ENCODE data around the gene CMTM4. TPM values are rescaled to one million over a fixed set of nuclear protein-coding genes. Genes with fewer than 3 reads are reported as not detected.

The CMTM4 gene
- total RNA-seq, 4 donors from 2014 or later = 14.2 to 22.7 (median 19.6) TPM

GRCh38 chr16:66647866-66648265, 48.7 kb downstream of the CMTM4 start:
- H3K27me3 ChIP-seq = no peaks in the 10 kb centered on the region
- H3K4me3 ChIP-seq = no peak overlapping the region
- H3K27ac ChIP-seq = no peak overlapping the region
- H3K9me3 ChIP-seq = no peaks in the 10 kb centered on the region
- no peaks in the 10 kb centered on the region for H3K36me3 ChIP-seq
- 100% methylated on average over 1 of the region's 1 CpG for WGBS, 2 donors
- peaks cover 0 to 13% (median 7%) of the 10 kb centered on the region in 4 donors for H3K4me1 ChIP-seq
- TF ChIP-seq POLR2A (IDR thresholded peaks at IDR 0.05) = no peak
- TF ChIP-seq, protein P1, sequence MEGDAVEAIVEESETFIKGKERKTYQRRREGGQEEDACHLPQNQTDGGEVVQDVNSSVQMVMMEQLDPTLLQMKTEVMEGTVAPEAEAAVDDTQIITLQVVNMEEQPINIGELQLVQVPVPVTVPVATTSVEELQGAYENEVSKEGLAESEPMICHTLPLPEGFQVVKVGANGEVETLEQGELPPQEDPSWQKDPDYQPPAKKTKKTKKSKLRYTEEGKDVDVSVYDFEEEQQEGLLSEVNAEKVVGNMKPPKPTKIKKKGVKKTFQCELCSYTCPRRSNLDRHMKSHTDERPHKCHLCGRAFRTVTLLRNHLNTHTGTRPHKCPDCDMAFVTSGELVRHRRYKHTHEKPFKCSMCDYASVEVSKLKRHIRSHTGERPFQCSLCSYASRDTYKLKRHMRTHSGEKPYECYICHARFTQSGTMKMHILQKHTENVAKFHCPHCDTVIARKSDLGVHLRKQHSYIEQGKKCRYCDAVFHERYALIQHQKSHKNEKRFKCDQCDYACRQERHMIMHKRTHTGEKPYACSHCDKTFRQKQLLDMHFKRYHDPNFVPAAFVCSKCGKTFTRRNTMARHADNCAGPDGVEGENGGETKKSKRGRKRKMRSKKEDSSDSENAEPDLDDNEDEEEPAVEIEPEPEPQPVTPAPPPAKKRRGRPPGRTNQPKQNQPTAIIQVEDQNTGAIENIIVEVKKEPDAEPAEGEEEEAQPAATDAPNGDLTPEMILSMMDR (IDR thresholded peaks at IDR 0.05) = no peak
- no peak for DNase-seq (ENCODE audit: low spot score in 2 of 2)

DNA sequence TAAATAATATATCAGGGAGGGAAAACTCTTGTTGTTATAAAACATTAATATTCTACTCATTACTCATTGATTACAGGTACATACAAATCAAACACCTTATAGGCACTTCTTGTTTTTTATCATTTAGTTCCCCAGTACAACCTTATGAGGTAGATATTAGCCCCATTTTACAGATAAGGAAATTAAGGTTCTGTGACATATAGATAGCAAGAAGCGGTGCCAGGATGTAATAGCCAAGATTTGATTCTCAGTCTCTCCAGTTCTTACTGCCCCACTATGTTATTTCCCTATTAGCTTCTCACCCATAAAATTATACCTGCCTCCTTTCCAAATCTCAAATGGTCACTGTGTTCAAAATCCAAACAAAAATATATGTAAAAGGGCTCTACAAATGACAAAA, 55.2 kb downstream of the CMTM4 start:
- Histone ChIP-seq H3K4me3 (no peak overlapping the region), H3K27me3 (no peaks in the 10 kb centered on the region), H3K27ac (no peak overlapping the region), H3K9me3 (no peaks in the 10 kb centered on the region), H3K36me3 (no peaks in the 10 kb centered on the region), H3K4me1 (no peaks in the 10 kb centered on the region)
- 100% methylated on average over 1 of the region's 1 CpG for WGBS, 2 donors
- no peak for TF ChIP-seq EP300 (IDR thresholded peaks at IDR 0.05)
- TF ChIP-seq, protein P1 (IDR thresholded peaks at IDR 0.05) = no peak
- TF ChIP-seq POLR2A (IDR thresholded peaks at IDR 0.05) = no peak
- no peak for DNase-seq (ENCODE audit: low spot score in 2 of 2)

DNA sequence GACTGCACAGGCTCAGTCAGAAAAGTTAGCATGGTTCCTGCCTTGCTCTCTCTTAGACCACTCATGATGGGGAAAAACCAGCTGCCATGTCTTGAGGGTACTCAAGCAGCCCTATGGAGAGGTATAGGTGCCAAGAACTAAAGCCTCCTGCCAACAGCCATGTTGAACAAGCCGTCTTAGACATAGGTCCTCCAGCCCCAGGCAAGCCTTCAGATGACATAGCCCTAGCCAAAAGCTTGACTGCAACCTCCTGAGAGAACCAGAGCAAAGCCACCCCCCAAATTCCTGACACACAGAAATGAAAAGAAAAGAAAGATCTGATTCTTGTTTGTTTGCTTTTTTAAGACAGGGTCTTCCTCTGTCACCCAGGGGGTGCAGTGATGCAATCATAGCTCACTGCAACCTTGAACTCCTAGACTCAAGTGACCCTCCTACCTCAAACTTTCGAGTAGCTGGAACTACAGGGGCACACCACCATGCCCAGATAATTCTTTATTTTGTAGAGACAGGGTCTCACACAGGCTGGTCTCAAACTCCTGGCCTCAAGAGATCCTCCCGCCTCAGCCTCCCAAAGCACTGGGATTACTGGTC, 55.7 kb downstream of the CMTM4 start:
- H3K27me3 ChIP-seq = no peaks in the 10 kb centered on the region
- DNase-seq (ENCODE audit: low spot score in 2 of 2) = no peak
- H3K4me3 ChIP-seq = no peak overlapping the region
- H3K4me1 ChIP-seq = no peaks in the 10 kb centered on the region
- no peaks in the 10 kb centered on the region for H3K36me3 ChIP-seq
- 73 to 90% methylated on average over 3 of the region's 3 CpGs for WGBS, 2 donors
- H3K27ac ChIP-seq = no peak overlapping the region
- TF ChIP-seq, protein P1 (IDR thresholded peaks at IDR 0.05) = no peak
- TF ChIP-seq POLR2A (IDR thresholded peaks at IDR 0.05) (no peak), EP300 (IDR thresholded peaks at IDR 0.05) (no peak)
- no peaks in the 10 kb centered on the region for H3K9me3 ChIP-seq

- Histone ChIP-seq H3K27ac (no peak overlapping the region), H3K9me3 (no peaks in the 10 kb centered on the region), H3K4me3 (no peak overlapping the region), H3K27me3 (no peaks in the 10 kb centered on the region), H3K4me1 (no peaks in the 10 kb centered on the region), H3K36me3 (peaks cover 0 to 9% (median 0%) of the 10 kb centered on the region in 3 donors)
- no peak for DNase-seq (ENCODE audit: low spot score in 2 of 2)
- TF ChIP-seq POLR2A (IDR thresholded peaks at IDR 0.05) = no peak
- TF ChIP-seq, protein P1 (IDR thresholded peaks at IDR 0.05) = no peak
- no peak for TF ChIP-seq EP300 (IDR thresholded peaks at IDR 0.05)
- 78 to 80% methylated on average over 6 of the region's 6 CpGs for whole genome bisulfite sequencing, 2 donors
Measured at GRCh38 chr16:66639091-66639885, 57.3 kb downstream of the CMTM4 start.

DNA sequence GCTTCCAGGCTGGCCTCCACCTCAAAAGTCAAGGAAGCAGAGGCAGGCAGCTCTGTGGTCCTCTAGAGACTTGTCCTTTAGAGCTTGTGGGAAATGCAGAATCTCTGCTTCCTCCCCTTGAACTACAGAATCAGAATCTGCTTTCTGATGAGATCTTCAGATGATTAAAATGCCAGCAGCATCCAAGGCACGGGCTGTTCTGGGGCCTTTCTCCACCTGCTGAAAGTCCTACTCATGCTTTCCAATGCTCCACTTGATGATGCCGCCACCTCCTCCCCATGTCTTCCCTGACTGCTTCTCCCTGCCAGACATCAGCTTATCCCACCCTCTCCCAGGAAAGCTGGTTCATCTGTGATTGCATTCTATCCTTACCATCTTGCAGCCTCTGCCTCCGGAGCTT, 58.7 kb downstream of the CMTM4 start:
- Histone ChIP-seq H3K9me3 (no peaks in the 10 kb centered on the region), H3K4me3 (no peak overlapping the region), H3K36me3 (peaks cover 0 to 14% (median 0%) of the 10 kb centered on the region in 3 donors), H3K4me1 (no peaks in the 10 kb centered on the region), H3K27me3 (no peaks in the 10 kb centered on the region), H3K27ac (no peak overlapping the region)
- TF ChIP-seq, protein P1 (IDR thresholded peaks at IDR 0.05) = no peak
- TF ChIP-seq POLR2A (IDR thresholded peaks at IDR 0.05) (no peak), EP300 (IDR thresholded peaks at IDR 0.05) (no peak)
- WGBS, 2 donors = 81 to 84% methylated on average over 3 of the region's 3 CpGs
- DNase-seq (ENCODE audit: low spot score in 2 of 2) = no peak

All from tibial nerve (tissue), 4 donors.